A549 (cell line): ENCODE results near the gene IMP4. TPM values are rescaled to one million over a fixed set of nuclear protein-coding genes. Genes with fewer than 3 reads are reported as not detected.

Experiments
- ATAC-seq, 2 experiments: fragments of 200-7000 bp in 1 of 2; fragments of >200 bp in 1 of 2; cut with Nextera tagmentation in 1 of 2; cut with Tn5 transposase in 1 of 2; 3 replicates each; pipeline versions ENCODE4 v1.8.0 to v1.9.1; 2018 to 2020; ENCODE audit warnings: mild to moderate bottlenecking in 1 of 2, moderate library complexity in 1 of 2
- CTCF ChIA-PET: fragments of 300-600 bp; sonication (Branson Sonifier 250); formaldehyde crosslinking; extraction: SDS; loops from one replicate; lab custom pipeline; 2021; ENCODE audit warnings: antibody characterized with exemption, inconsistent platforms; lab: Yijun Ruan, JAX
- POLR2A ChIA-PET: fragments of 350-600 bp; formaldehyde crosslinking; extraction: SDS; loops from one replicate; lab custom pipeline; 2021; ENCODE audit warnings: antibody characterized with exemption, inconsistent platforms; lab: Yijun Ruan, JAX
- DNase-seq, 2 experiments: peaks; one replicate each; pipeline versions ENCODE4 v3.0.0 to v3.0.0-alpha.2; 2011 to 2016; ENCODE audit warnings: low read depth in 1 of 2, low spot score in 1 of 2
- FAIRE-seq: peaks from 2 replicates; lab custom pipeline; 2011; peaks lifted over from hg19 to GRCh38; lab: Jason Lieb, UNC
- H3K27ac ChIP-seq, 2 experiments: fragments of >200 bp; sonication (Bioruptor Twin); formaldehyde crosslinking; 3 replicates each; pipeline ENCODE4 v1.5.1; 2016 to 2017
- H3K4me1 ChIP-seq: fragments of >200 bp; sonication (Bioruptor Twin); formaldehyde crosslinking; 3 replicates; pipeline ENCODE4 v1.6.1; 2016
- H3K4me2 ChIP-seq: fragments of >200 bp; sonication (Bioruptor Twin); formaldehyde crosslinking; 3 replicates; pipeline ENCODE4 v1.6.1; 2016
- H3K4me3 ChIP-seq: fragments of >200 bp; sonication (Bioruptor Twin); formaldehyde crosslinking; 3 replicates; pipeline ENCODE4 v1.5.1; 2016
- H3K9me3 ChIP-seq: fragments of >200 bp; sonication (Bioruptor Twin); formaldehyde crosslinking; 3 replicates; pipeline ENCODE4 v1.6.1; 2016
- ATOH8 ChIP-seq: fragments of 250-450 bp; sonication (Bioruptor Pico); IDR thresholded peaks from 2 replicates; pipeline ENCODE4 v1.5.0; 2020; ENCODE audit warnings: low read depth, mild to moderate bottlenecking, moderate library complexity
- CHD2 ChIP-seq: fragments of 150-350 bp; IDR thresholded peaks from 2 replicates; pipeline ENCODE4 v1.6.1; 2014; ENCODE audit warnings: low read length; ENCODE audit not compliant: partially characterized antibody
- CTCF ChIP-seq: fragments of >200 bp; sonication (Bioruptor Twin); formaldehyde crosslinking; IDR thresholded peaks from 3 replicates; pipeline ENCODE4 v1.5.1; 2016
- E2F6 ChIP-seq: IDR thresholded peaks from 2 replicates; pipeline ENCODE4 v1.6.1; 2012; ENCODE audit warnings: low read depth, borderline replicate concordance
- ESRRA ChIP-seq: fragments of 150-350 bp; IDR thresholded peaks from 2 replicates; pipeline ENCODE4 v1.6.1; 2014; ENCODE audit warnings: mild to moderate bottlenecking, low read length, borderline replicate concordance
- HDAC2 ChIP-seq: fragments of 200-600 bp; sonication (generic); IDR thresholded peaks from 2 replicates; pipeline ENCODE4 v1.6.1; 2016
- HEYL ChIP-seq: fragments of 250-450 bp; sonication (Bioruptor Pico); IDR thresholded peaks from 2 replicates; pipeline ENCODE4 v1.8.0; 2021; ENCODE audit warnings: mild to moderate bottlenecking, moderate library complexity
- HOXA7 ChIP-seq: fragments of 250-450 bp; sonication (Bioruptor Pico); IDR thresholded peaks from 2 replicates; pipeline ENCODE4 v1.5.0; 2020; ENCODE audit warnings: mild to moderate bottlenecking, moderate library complexity
- HOXB5 ChIP-seq: fragments of 250-450 bp; sonication (Bioruptor Pico); IDR thresholded peaks from 2 replicates; pipeline ENCODE4 v1.5.0; 2020; ENCODE audit warnings: mild to moderate bottlenecking, moderate library complexity
- JUN ChIP-seq, 2 experiments: fragments of >200 bp; sonication (Bioruptor Twin); formaldehyde crosslinking; IDR thresholded peaks; 2 replicates in 1 of 2; 3 replicates in 1 of 2; pipeline ENCODE4 v1.6.1; 2016 to 2017
- MAX ChIP-seq: IDR thresholded peaks from 2 replicates; pipeline ENCODE4 v1.6.1; 2012
- MAZ ChIP-seq: fragments of 150-350 bp; IDR thresholded peaks from 2 replicates; pipeline ENCODE4 v1.6.1; 2014; ENCODE audit warnings: antibody characterized with exemption, low read depth, low read length, borderline replicate concordance
- MYC ChIP-seq: IDR thresholded peaks from 2 replicates; pipeline ENCODE4 v1.6.1; 2012; ENCODE audit warnings: mild to moderate bottlenecking, inconsistent platforms, low read length, improper control_type of control experiment, borderline replicate concordance
- PBX3 ChIP-seq: IDR thresholded peaks from 2 replicates; pipeline ENCODE4 v1.6.1; 2012
- PHF8 ChIP-seq: fragments of 200-600 bp; sonication (generic); IDR thresholded peaks from 2 replicates; pipeline ENCODE4 v1.6.1; 2016; ENCODE audit warnings: low read depth, mild to moderate bottlenecking, antibody characterized with exemption, moderate library complexity, borderline replicate concordance
- POLR2A ChIP-seq: IDR thresholded peaks from 2 replicates; pipeline ENCODE4 v1.6.1; 2012; ENCODE audit warnings: mild to moderate bottlenecking, low read length
- RAD21 ChIP-seq, 2 experiments: fragments of >200 bp in 1 of 2; sonication (Bioruptor Twin) in 1 of 2; formaldehyde crosslinking in 1 of 2; IDR thresholded peaks in 1 of 2; conservative IDR thresholded peaks in 1 of 2; 2 replicates in 1 of 2; 3 replicates in 1 of 2; pipeline ENCODE4 v1.6.1; 2012 to 2018; ENCODE audit warnings: inconsistent platforms in 1 of 2
- RNF2 ChIP-seq: fragments of 200-600 bp; sonication (generic); IDR thresholded peaks from 2 replicates; pipeline ENCODE4 v1.6.1; 2016; ENCODE audit warnings: low read depth, mild to moderate bottlenecking, antibody characterized with exemption, moderate library complexity, borderline replicate concordance
- SMC3 ChIP-seq: fragments of >200 bp; sonication (Bioruptor Twin); formaldehyde crosslinking; IDR thresholded peaks from 3 replicates; pipeline ENCODE4 v1.6.1; 2018; ENCODE audit warnings: inconsistent platforms
- ZFP36 ChIP-seq: fragments of 450-650 bp; IDR thresholded peaks from 2 replicates; pipeline ENCODE4 v1.6.1; 2014; ENCODE audit warnings: borderline replicate concordance; ENCODE audit not compliant: partially characterized antibody
- WGBS: methylation state at CpG from one replicate; pipeline ENCODE4 v1.1.6; 2017; ENCODE audit errors: missing lambda C conversion rate; 5-methylcytosine and 5-hydroxymethylcytosine counted together
- polyA plus RNA-seq, 4 experiments: library from polyadenylated mRNA; depleted of rRNA in 3 of 4; stranded (reverse); fragments of >200 nt; fragmentation: RNase III in 1 of 4; extraction: RNeasy Plus Mini Kit Qiagen cat#74134 plus additional on column Dnase treatment in 1 of 4; gene quantifications; 2 replicates in 3 of 4; 3 replicates in 1 of 4; pipeline ENCODE4 v1.2.3, GENCODE V29; 2011 to 2017

IMP4 gene
- polyA plus RNA-seq, 2 of the 4 experiments (the other 2 are of a cell fraction), result 113 to 149 TPM

- no peak for FAIRE-seq
- no peak overlapping the region for H3K4me3 ChIP-seq
- peak overlapping the region in 1 of 2 experiments; percentile 97; a peak in 2 of 6 replicates for H3K27ac ChIP-seq
- H3K4me2 ChIP-seq, result no peak overlapping the region
- no peak for ATAC-seq
- ChIA-PET POLR2A (no interaction called here), CTCF (interaction anchor here (2.8 kb wide), 1 partner anchor 14 kb away, joined by 12 read pairs; the partner anchor contains the start of gene PTPN18)
- WGBS, result 94% methylated on average over 7 of the region's 9 CpGs
- no peak for DNase-seq
- TF ChIP-seq HEYL (CRISPR knock-in tag), result no peak
- H3K4me1 ChIP-seq, result peaks cover 24% of the 10 kb centered on the region
- H3K9me3 ChIP-seq, result no peaks in the 10 kb centered on the region
Measured at GRCh38 chr2:130370490-130370889, 27.8 kb downstream of the IMP4 start.

GRCh38 chr2:130371723-130372054 is 29.0 kb downstream of the IMP4 start:
- POLR2A ChIA-PET, result no interaction called here
- CTCF ChIA-PET, result interaction anchor here (1.2 kb wide), 1 partner anchor 9 kb away, joined by 4 read pairs; no protein-coding TSS in a partner anchor
- no peak for TF ChIP-seq RNF2
- WGBS, result 35% methylated on average over 18 of the region's 18 CpGs
- FAIRE-seq (no peak), DNase-seq (peak; percentile 37 to 69), ATAC-seq (peak; percentile 52 to 57)
- Histone ChIP-seq H3K27ac (peak overlapping the region; percentile 97 to 98), H3K4me1 (peaks cover 24% of the 10 kb centered on the region), H3K4me2 (peak overlapping the region; percentile 85), H3K4me3 (peak overlapping the region; percentile 72), H3K9me3 (no peaks in the 10 kb centered on the region)

GRCh38 chr2:130372055-130372832 is 29.5 kb downstream of the IMP4 start:
- 0% methylated on average over 19 of the region's 81 CpGs for WGBS
- peak; percentile 92 to 97 for ATAC-seq
- Histone ChIP-seq H3K4me2 (peak overlapping the region; percentile 85), H3K4me3 (peak overlapping the region; percentile 72), H3K4me1 (peaks cover 24% of the 10 kb centered on the region), H3K9me3 (no peaks in the 10 kb centered on the region), H3K27ac (peak overlapping the region; percentile 97 to 98)
- POLR2A ChIA-PET, result interaction anchor here (1.9 to 2.0 kb wide), 2 partner anchors 16 to 30 kb away, joined by 6 to 21 read pairs; partner anchors contain the start of genes IMP4 and PTPN18
- no peak for FAIRE-seq
- TF ChIP-seq RNF2 (no peak), HOXA7 (CRISPR knock-in tag) (no peak), MAX (peak; percentile 74; the same call in 1 of the 2 replicates), MAZ (no peak), RAD21 (conservative IDR thresholded peaks at IDR 0.05 in 1 of 2, IDR thresholded peaks at IDR 0.05 in 1 of 2) (peak in 1 of 2 experiments; percentile 37; a peak in 1 of 5 replicates), MYC (0 out of 2 replicates have a peak, but pooled peaks have one; percentile 73), CTCF (peak; percentile 82), JUN (IDR thresholded peaks at IDR 0.05) (peak; percentile 64 to 94; a peak in 4 of 5 replicates), ZFP36 (no peak), PHF8 (peak; percentile 65), ATOH8 (CRISPR knock-in tag) (no peak), SMC3 (peak; percentile 70), PBX3 (no peak), ESRRA (no peak), POLR2A (peak; percentile 92), E2F6 (peak; percentile 85), CHD2 (no peak), HDAC2 (0 out of 2 replicates have a peak, but pooled peaks have one; percentile 29), HOXB5 (CRISPR knock-in tag) (no peak)
- CTCF ChIA-PET, result interaction anchor here (0.8 to 2.3 kb wide), 10 partner anchors 9 to 31 kb away, joined by 3 to 35 read pairs (median 4); partner anchors contain the start of genes IMP4 and PTPN18
- peak; percentile 81 to 90 for DNase-seq
